IPS-20b (cell line): ENCODE data around the gene UGT1A9.
"Not testable (repeated sequence)": the region's sequence is repeated elsewhere in the genome, so short reads cannot be mapped to it uniquely, and the experiment has no call there.

Experiments used
- H3K27ac ChIP-seq: one replicate; pipeline ENCODE4 v1.5.1; 2013; ENCODE audit warnings: low read length
- H3K27me3 ChIP-seq: 2 replicates; pipeline ENCODE4 v1.6.1; 2013; ENCODE audit warnings: mild to moderate bottlenecking, low read length, inconsistent platforms; ENCODE audit not compliant: insufficient read depth
- H3K36me3 ChIP-seq: 2 replicates; pipeline ENCODE4 v1.6.1; 2013; ENCODE audit warnings: low read depth, mild to moderate bottlenecking, inconsistent platforms, low read length, moderate library complexity; ENCODE audit not compliant: insufficient read depth
- H3K4me1 ChIP-seq: 2 replicates; pipeline ENCODE4 v1.6.1; 2013; ENCODE audit warnings: mild to moderate bottlenecking, control low read depth, inconsistent platforms, low read length, moderate library complexity; ENCODE audit not compliant: insufficient read depth
- H3K4me3 ChIP-seq: 2 replicates; pipeline ENCODE4 v1.5.1; 2013; ENCODE audit warnings: mild to moderate bottlenecking, low read length, inconsistent platforms
- H3K9ac ChIP-seq: 2 replicates; pipeline ENCODE4 v1.6.1; 2013; ENCODE audit warnings: low read depth, mild to moderate bottlenecking, inconsistent platforms, low read length, moderate library complexity
- H3K9me3 ChIP-seq: 2 replicates; pipeline ENCODE4 v1.6.1; 2013; ENCODE audit warnings: mild to moderate bottlenecking, low read depth, low read length, inconsistent platforms; ENCODE audit not compliant: insufficient read depth

UGT1A9 gene

DNA sequence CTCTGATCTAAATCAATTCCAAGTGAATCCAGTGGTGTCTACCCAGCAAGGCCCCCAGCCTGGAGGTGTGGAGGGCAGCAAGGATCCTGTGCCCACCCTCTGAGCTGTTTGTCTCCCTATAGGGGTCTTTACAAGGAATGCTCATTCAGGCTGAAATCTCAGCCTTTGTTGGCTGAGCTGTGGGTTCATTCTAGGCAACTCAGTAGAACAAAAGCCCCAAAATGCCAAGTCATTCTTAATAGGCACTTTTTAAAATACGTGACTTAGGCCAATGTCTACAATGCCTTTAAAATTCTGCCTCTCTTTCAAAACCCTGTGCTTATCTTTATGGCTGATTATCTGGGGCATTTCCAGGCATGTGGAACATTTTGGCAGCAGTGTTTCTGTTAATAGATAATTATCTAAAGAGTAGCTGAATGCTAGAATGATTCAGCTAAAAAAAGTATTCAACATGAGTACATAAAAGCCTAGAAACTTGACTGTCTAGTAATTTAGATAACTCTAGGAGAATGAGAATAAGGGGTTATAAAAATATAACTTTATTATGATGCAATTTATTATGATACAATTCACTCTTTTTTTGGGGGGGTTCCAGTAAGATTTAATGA is 28.4 kb downstream of the UGT1A9 start:
- peak overlapping the region; percentile 9; the same call in 1 of the 2 replicates for H3K9ac ChIP-seq
- H3K36me3 ChIP-seq = no peaks in the 10 kb centered on the region
- H3K27me3 ChIP-seq = no peaks in the 10 kb centered on the region
- peaks cover 7% of the 10 kb centered on the region for H3K4me1 ChIP-seq
- H3K27ac ChIP-seq = peak overlapping the region; percentile 84
- no peaks in the 10 kb centered on the region for H3K9me3 ChIP-seq
- no peak overlapping the region for H3K4me3 ChIP-seq

DNA sequence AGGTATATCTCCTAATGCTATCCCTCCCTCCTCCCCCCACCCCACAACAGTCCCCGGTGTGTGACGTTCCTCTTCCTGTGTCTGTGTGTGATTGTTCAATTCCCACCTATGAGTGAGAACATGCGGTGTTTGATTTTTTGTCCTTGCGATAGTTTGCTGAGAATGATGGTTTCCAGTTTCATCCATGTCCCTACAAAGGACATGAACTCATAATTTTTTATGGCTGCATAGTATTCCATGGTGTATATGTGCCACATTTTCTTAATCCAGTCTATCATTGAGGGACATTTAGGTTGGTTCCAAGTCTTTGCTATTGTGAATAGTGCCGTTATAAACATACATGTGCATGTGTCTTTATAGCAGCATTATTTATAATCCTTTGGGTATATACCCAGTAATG is 29.1 kb downstream of the UGT1A9 start:
- not testable (repeated sequence) for H3K4me1 ChIP-seq, H3K4me3 ChIP-seq, H3K9ac ChIP-seq, H3K27me3 ChIP-seq, H3K36me3 ChIP-seq, H3K27ac ChIP-seq, H3K9me3 ChIP-seq

DNA sequence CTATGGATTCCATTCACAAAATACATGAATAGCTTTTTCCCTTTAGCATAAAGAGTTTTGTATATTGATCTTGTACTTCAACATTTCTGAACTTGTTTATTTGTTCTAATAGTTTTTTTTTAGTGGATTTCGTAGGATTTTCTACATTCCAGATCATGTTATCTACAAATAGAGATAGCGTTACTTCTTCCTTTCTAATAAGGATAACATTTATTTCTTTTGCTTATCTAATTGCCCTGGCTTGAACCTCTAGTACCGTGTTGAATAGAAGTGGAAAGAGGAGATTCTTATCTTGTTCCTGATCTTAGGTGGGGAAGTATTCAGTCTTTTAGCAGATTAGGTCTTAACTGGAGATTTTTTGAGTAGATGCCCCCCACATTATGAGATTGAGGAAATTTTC is 30.5 kb downstream of the UGT1A9 start:
- H3K27ac ChIP-seq = no peak overlapping the region
- no peaks in the 10 kb centered on the region for H3K9me3 ChIP-seq
- H3K4me1 ChIP-seq = peaks cover 7% of the 10 kb centered on the region
- H3K36me3 ChIP-seq = no peaks in the 10 kb centered on the region
- H3K4me3 ChIP-seq = no peak overlapping the region
- no peak overlapping the region for H3K9ac ChIP-seq
- H3K27me3 ChIP-seq = no peaks in the 10 kb centered on the region

DNA sequence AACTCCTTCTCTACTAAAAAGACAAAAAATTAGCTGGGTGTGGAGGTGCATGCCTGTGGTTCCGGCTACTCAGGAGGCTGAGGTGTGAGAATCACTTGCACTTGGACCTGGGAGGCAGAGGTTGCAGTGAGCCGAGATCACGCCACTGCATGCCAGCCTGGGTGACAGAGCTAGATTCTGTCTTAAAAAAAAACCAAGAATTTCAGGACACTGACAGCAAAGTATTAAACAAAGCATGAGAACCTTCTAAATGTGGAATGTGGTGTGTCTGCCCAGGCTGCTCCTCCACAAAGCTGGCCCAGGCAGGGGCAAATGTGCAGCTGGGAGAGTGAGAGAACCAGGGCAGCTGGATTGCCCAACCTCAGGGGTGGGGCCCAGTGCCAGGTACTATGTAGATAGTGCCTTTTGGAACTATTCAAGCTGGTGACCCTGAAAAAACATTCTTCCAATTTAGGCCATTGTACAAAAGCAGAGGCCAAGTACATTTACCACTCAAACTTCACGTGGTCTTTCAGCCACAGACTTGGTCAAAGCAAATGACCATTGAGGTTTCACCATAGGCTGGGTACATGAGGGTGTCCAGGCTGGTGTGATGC is 34.3 kb downstream of the UGT1A9 start:
- no peaks in the 10 kb centered on the region for H3K9me3 ChIP-seq
- no peak overlapping the region for H3K9ac ChIP-seq
- H3K27ac ChIP-seq = no peak overlapping the region
- no peaks in the 10 kb centered on the region for H3K4me1 ChIP-seq
- H3K4me3 ChIP-seq = no peak overlapping the region
- H3K27me3 ChIP-seq = no peaks in the 10 kb centered on the region
- H3K36me3 ChIP-seq = no peaks in the 10 kb centered on the region

DNA sequence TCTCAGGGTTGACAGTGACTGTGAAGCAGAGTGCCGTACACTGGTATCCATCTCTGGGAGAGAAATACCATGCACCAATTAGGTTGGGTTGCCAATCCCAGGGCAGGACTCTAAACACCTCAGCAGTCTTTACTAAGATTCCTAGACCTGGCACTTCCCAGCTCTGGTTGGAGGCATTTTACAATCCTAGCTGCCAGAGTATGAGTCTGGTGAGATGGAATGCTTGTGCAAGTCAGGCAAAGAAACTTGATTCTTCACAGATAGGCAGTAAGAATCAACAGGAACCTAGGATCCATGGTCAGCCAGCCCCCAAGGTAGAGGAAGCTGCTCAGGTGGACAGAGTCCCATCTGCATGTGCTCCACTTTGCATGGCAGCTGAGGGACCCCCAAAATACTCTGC is 35.0 kb downstream of the UGT1A9 start:
- no peak overlapping the region for H3K27ac ChIP-seq
- H3K9ac ChIP-seq = no peak overlapping the region
- no peaks in the 10 kb centered on the region for H3K4me1 ChIP-seq
- H3K4me3 ChIP-seq = no peak overlapping the region
- H3K9me3 ChIP-seq = no peaks in the 10 kb centered on the region
- no peaks in the 10 kb centered on the region for H3K27me3 ChIP-seq
- no peaks in the 10 kb centered on the region for H3K36me3 ChIP-seq

DNA sequence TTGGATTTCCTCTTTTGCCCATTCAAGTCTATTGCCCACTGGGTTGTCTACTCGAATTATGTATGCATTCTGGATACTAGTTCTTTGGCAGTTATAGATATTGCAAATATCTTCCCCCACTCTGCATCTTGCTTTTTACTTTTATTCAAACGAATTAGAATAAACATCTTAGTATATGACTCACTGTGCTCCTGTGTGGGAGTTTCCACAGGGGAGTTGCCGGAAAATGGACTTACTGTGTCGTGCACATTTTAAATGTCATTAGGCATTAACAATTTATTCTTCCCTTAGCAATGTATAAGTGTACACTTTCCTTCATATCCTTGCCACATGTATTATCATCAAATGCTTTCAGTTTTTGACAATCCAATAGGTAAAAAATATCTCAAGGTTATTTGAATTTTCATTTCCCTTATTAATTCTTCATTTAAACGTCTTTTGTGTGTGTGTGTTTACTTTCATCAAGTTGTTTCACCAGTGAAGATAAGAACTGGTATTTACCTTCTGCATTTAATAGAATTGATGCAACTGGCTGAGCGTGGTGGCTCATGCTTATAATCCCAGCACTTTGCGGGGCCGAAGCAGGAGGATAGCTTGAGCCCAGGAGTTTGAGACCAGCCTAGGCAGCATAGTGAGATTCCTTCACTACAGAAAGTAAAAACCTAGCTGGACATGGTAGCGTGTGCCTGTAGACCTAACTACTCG is 36.4 kb downstream of the UGT1A9 start:
- no peak overlapping the region for H3K27ac ChIP-seq
- H3K4me1 ChIP-seq = no peaks in the 10 kb centered on the region
- H3K36me3 ChIP-seq = no peaks in the 10 kb centered on the region
- no peaks in the 10 kb centered on the region for H3K9me3 ChIP-seq
- H3K4me3 ChIP-seq = no peak overlapping the region
- no peaks in the 10 kb centered on the region for H3K27me3 ChIP-seq
- H3K9ac ChIP-seq = no peak overlapping the region

DNA sequence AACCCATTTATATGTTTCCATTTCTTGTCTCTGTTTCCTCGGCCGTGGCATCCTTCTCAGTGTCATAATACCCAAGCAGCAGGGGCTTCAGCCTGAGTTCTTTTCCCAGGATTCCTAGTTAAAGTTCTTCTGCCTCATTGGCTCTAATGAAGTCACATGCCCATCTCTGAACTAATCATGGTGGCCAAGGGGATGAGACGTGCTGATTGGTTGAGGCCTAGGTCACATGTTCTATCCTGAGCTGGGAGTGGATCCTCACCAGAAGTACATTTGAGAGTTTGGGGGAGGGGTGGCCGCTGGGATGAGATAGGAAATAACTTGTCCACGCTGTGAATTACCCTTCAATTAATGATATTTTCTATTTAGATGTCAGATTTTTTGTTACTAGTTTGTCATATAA is 37.2 kb downstream of the UGT1A9 start:
- no peak overlapping the region for H3K9ac ChIP-seq
- no peaks in the 10 kb centered on the region for H3K36me3 ChIP-seq
- H3K4me3 ChIP-seq = no peak overlapping the region
- no peaks in the 10 kb centered on the region for H3K9me3 ChIP-seq
- H3K4me1 ChIP-seq = no peaks in the 10 kb centered on the region
- no peak overlapping the region for H3K27ac ChIP-seq
- no peaks in the 10 kb centered on the region for H3K27me3 ChIP-seq

DNA sequence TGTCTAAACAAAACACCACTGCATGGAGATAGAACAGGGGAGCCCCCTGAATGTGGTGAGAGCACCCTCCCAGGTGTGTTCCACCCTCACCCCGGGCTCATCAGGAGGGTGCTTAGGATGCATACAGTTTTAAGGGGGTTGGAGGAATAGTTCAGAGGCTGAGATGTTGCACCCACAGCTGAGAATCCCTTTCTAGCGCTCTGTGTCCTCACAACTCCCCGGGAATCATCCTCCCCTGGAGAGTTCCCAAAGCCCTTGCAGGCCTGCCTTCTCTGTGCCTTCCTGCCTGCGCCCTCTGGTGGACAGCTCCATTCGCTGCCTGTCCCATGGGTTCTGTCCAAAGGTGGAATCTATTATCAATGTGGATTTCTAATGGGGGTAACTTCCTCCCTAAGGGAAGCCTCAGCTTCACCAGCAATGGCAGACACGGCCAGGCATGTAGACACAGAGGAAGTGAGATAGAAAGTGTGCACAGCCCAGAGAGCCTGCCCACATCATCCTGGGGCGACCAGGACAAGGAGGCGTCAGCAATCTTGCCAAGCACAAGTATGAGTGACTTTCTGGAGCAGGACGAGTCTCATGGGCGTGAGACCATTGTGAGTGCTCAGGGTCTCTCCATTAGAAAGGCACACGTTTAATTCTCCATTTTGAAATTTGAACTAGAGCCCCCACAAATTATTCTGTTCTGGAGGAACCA is 39.8 kb downstream of the UGT1A9 start:
- no peaks in the 10 kb centered on the region for H3K9me3 ChIP-seq
- H3K9ac ChIP-seq = no peak overlapping the region
- H3K27me3 ChIP-seq = no peaks in the 10 kb centered on the region

DNA sequence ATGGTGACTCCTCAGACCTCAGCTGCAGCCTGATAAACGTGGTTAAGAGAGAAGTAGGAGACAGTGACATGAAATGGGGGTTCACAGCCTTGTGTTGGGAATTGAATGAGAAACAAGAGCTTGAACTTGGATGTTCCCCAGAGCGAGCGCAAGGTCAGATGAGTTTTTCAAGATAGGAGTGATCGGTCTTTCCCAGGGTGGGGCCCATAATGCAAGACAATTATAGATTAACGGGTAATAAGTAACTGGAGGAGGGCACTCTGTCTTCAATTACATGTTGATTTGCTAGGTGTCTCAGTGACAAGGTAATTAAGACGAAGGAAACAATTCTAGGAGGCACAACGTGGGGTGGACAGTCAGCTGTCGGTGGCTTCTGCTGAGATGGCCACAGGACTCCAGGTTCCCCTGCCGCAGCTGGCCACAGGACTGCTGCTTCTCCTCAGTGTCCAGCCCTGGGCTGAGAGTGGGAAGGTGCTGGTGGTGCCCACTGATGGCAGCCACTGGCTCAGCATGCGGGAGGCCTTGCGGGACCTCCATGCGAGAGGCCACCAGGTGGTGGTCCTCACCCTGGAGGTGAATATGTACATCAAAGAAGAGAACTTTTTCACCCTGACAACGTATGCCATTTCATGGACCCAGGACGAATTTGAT is 41.0 kb downstream of the UGT1A9 start, which contains the start of gene UGT1A5:
Gene UGT1A5 (plus strand): TSS at position 297 of the 651 bp plus-strand sequence. CDS start 85 bp downstream, at position 382.
- H3K36me3 ChIP-seq = no peaks in the 10 kb centered on the region
- H3K9ac ChIP-seq = no peak within 1 kb of the TSS
- no peaks in the 10 kb centered on the region for H3K27me3 ChIP-seq
- H3K4me1 ChIP-seq = no peaks in the 10 kb centered on the region
- H3K27ac ChIP-seq = no peak within 1 kb of the TSS
- no peak within 1 kb of the TSS for H3K4me3 ChIP-seq
- no peaks in the 10 kb centered on the region for H3K9me3 ChIP-seq

More for the DNA sequence above, 39.8 kb downstream of the UGT1A9 start:
- Histone ChIP-seq H3K27ac (no peak overlapping the region), H3K36me3 (no peaks in the 10 kb centered on the region), H3K4me1 (no peaks in the 10 kb centered on the region), H3K4me3 (no peak overlapping the region)

DNA sequence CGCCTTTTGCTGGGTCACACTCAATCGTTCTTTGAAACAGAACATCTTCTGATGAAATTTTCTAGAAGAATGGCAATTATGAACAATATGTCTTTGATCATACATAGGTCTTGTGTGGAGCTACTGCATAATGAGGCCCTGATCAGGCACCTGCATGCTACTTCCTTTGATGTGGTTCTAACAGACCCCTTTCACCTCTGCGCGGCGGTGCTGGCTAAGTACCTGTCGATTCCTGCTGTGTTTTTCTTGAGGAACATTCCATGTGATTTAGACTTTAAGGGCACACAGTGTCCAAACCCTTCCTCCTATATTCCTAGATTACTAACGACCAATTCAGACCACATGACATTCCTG is 41.5 kb downstream of the UGT1A9 start:
- H3K27me3 ChIP-seq = no peaks in the 10 kb centered on the region
- H3K36me3 ChIP-seq = no peaks in the 10 kb centered on the region
- H3K4me3 ChIP-seq = no peak overlapping the region
- no peak overlapping the region for H3K27ac ChIP-seq
- no peaks in the 10 kb centered on the region for H3K4me1 ChIP-seq
- H3K9me3 ChIP-seq = no peaks in the 10 kb centered on the region
- no peak overlapping the region for H3K9ac ChIP-seq

DNA sequence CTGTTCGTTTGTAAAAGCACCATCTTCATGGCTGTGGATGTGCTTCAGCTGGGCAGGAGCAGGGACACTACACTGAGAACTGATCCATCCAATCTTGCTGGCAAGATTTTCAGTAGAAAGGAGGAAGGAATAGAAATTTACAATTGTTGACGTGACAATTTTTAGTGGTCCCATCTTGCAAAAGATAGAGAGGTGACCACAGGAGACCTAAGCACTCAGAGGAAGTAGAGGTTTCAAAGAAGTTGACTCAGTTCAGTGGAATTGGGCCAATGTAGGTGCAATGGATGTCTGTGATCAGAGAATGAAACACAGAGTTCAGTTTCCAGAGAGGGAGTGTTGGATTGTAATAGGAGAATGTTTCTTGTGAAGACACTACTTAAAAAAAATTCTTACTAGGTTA is 42.4 kb downstream of the UGT1A9 start:
- Histone ChIP-seq H3K9ac (no peak overlapping the region), H3K27ac (no peak overlapping the region), H3K27me3 (no peaks in the 10 kb centered on the region), H3K9me3 (no peaks in the 10 kb centered on the region), H3K4me3 (no peak overlapping the region), H3K4me1 (no peaks in the 10 kb centered on the region), H3K36me3 (no peaks in the 10 kb centered on the region)
